Measurements from ENCODE around the gene TBC1D8. TPM values are rescaled to one million over a fixed set of nuclear protein-coding genes. Genes with fewer than 3 reads are reported as not detected.

Gene TBC1D8
- 1.0 TPM for total RNA-seq
- 1 to 10 TPM in 1 of 4 donors, under 1 TPM in 3; 0.48 to 1.1 (median 0.73) TPM for polyA plus RNA-seq

- Histone ChIP-seq H3K27me3 (ENCODE audit: control insufficient read depth, insufficient read depth, low read length) (peaks cover 13% of the 10 kb centered on the region), H3K27ac (ENCODE audit: insufficient read depth, low read length, poor library complexity, severe bottlenecking) (no peak within 1 kb of the TSS), H3K4me3 (ENCODE audit: low read depth, low read length) (peak within 1 kb of the TSS; percentile 67), H3K4me1 (ENCODE audit: control insufficient read depth, insufficient read depth, low read length, poor library complexity, severe bottlenecking) (peaks cover 24% of the 10 kb centered on the region), H3K36me3 (ENCODE audit: control insufficient read depth, insufficient read depth, low read length) (no peaks in the 10 kb centered on the region), H3K9me3 (ENCODE audit: control insufficient read depth in 2 of 2, low read length in 2 of 2) (no peaks in the 10 kb centered on the region)
- H3K4me1 Mint-ChIP-seq, result peaks cover 12 to 32% (median 21%) of the 10 kb centered on the region in 4 donors
- H3K36me3 Mint-ChIP-seq, result no peaks in the 10 kb centered on the region
- ATAC-seq (ENCODE audit: low read depth in 2 of 2) (peak; percentile 68 to 80), DNase-seq (peak; percentile 39 to 55 (median 53))
- no peaks in the 10 kb centered on the region for H3K9me3 Mint-ChIP-seq
- peaks cover 59% of the 10 kb centered on the region for H3K27me3 Mint-ChIP-seq
- peak within 1 kb of the TSS; percentile 84 to 93 (median 88) for H3K4me3 Mint-ChIP-seq
- peak within 1 kb of the TSS in 2 of 3 donors; percentile 75 to 82 for H3K27ac Mint-ChIP-seq
These were observed at the start of gene TBC1D8 for GRCh38 chr2:101151146-101151858. TSS of gene TBC1D8 (minus strand) at chr2:101151382. CDS start at chr2:101151253, 129 bp downstream.

GRCh38 chr2:101200676-101201075 is 49.5 kb upstream of the TBC1D8 start:
- no peak for DNase-seq
- no peak overlapping the region for H3K27ac ChIP-seq (ENCODE audit: insufficient read depth, low read length, poor library complexity, severe bottlenecking)
- no peaks in the 10 kb centered on the region for H3K36me3 Mint-ChIP-seq
- H3K4me1 ChIP-seq (ENCODE audit: control insufficient read depth, insufficient read depth, low read length, poor library complexity, severe bottlenecking), result no peaks in the 10 kb centered on the region
- H3K36me3 ChIP-seq (ENCODE audit: control insufficient read depth, insufficient read depth, low read length), result no peaks in the 10 kb centered on the region
- H3K4me3 ChIP-seq (ENCODE audit: low read depth, low read length), result no peak overlapping the region
- H3K27ac Mint-ChIP-seq, result no peak overlapping the region
- H3K9me3 ChIP-seq (ENCODE audit: control insufficient read depth in 2 of 2, low read length in 2 of 2), result no peaks in the 10 kb centered on the region
- H3K27me3 Mint-ChIP-seq, result peaks cover 7% of the 10 kb centered on the region
- H3K27me3 ChIP-seq (ENCODE audit: control insufficient read depth, insufficient read depth, low read length), result no peaks in the 10 kb centered on the region
- no peak for ATAC-seq (ENCODE audit: low read depth in 2 of 2)
- H3K4me3 Mint-ChIP-seq, result no peak overlapping the region
- peaks cover 5 to 10% (median 8%) of the 10 kb centered on the region in 4 donors for H3K4me1 Mint-ChIP-seq
- H3K9me3 Mint-ChIP-seq, result no peaks in the 10 kb centered on the region

GRCh38 chr2:101199251-101199791 is 48.1 kb upstream of the TBC1D8 start:
- no peaks in the 10 kb centered on the region for H3K4me1 Mint-ChIP-seq
- H3K36me3 Mint-ChIP-seq, result no peaks in the 10 kb centered on the region
- no peaks in the 10 kb centered on the region for H3K9me3 Mint-ChIP-seq
- H3K27ac ChIP-seq (ENCODE audit: insufficient read depth, low read length, poor library complexity, severe bottlenecking), result no peak overlapping the region
- H3K27me3 Mint-ChIP-seq, result peaks cover 7% of the 10 kb centered on the region
- no peaks in the 10 kb centered on the region for H3K36me3 ChIP-seq (ENCODE audit: control insufficient read depth, insufficient read depth, low read length)
- no peaks in the 10 kb centered on the region for H3K4me1 ChIP-seq (ENCODE audit: control insufficient read depth, insufficient read depth, low read length, poor library complexity, severe bottlenecking)
- no peak overlapping the region for H3K27ac Mint-ChIP-seq
- H3K27me3 ChIP-seq (ENCODE audit: control insufficient read depth, insufficient read depth, low read length), result no peaks in the 10 kb centered on the region
- H3K9me3 ChIP-seq (ENCODE audit: control insufficient read depth in 2 of 2, low read length in 2 of 2), result no peaks in the 10 kb centered on the region
- H3K4me3 ChIP-seq (ENCODE audit: low read depth, low read length), result no peak overlapping the region
- no peak overlapping the region for H3K4me3 Mint-ChIP-seq
- DNase-seq (no peak), ATAC-seq (ENCODE audit: low read depth in 2 of 2) (no peak)

- H3K27me3 Mint-ChIP-seq, result peaks cover 7% of the 10 kb centered on the region
- no peaks in the 10 kb centered on the region for H3K4me1 ChIP-seq (ENCODE audit: control insufficient read depth, insufficient read depth, low read length, poor library complexity, severe bottlenecking)
- ATAC-seq (ENCODE audit: low read depth in 2 of 2) (no peak), DNase-seq (no peak)
- no peaks in the 10 kb centered on the region for H3K9me3 ChIP-seq (ENCODE audit: control insufficient read depth in 2 of 2, low read length in 2 of 2)
- no peak overlapping the region for H3K27ac Mint-ChIP-seq
- H3K36me3 Mint-ChIP-seq, result no peaks in the 10 kb centered on the region
- H3K9me3 Mint-ChIP-seq, result no peaks in the 10 kb centered on the region
- no peaks in the 10 kb centered on the region for H3K27me3 ChIP-seq (ENCODE audit: control insufficient read depth, insufficient read depth, low read length)
- no peak overlapping the region for H3K27ac ChIP-seq (ENCODE audit: insufficient read depth, low read length, poor library complexity, severe bottlenecking)
- no peak overlapping the region for H3K4me3 Mint-ChIP-seq
- no peaks in the 10 kb centered on the region for H3K36me3 ChIP-seq (ENCODE audit: control insufficient read depth, insufficient read depth, low read length)
- H3K4me1 Mint-ChIP-seq, result no peaks in the 10 kb centered on the region
- H3K4me3 ChIP-seq (ENCODE audit: low read depth, low read length), result no peak overlapping the region
These were observed 46.6 kb upstream of the TBC1D8 start for GRCh38 chr2:101197814-101198213.

GRCh38 chr2:101197215-101197745 is 46.1 kb upstream of the TBC1D8 start:
- no peaks in the 10 kb centered on the region for H3K36me3 Mint-ChIP-seq
- H3K27me3 Mint-ChIP-seq, result peaks cover 12% of the 10 kb centered on the region
- no peak overlapping the region for H3K27ac ChIP-seq (ENCODE audit: insufficient read depth, low read length, poor library complexity, severe bottlenecking)
- no peaks in the 10 kb centered on the region for H3K36me3 ChIP-seq (ENCODE audit: control insufficient read depth, insufficient read depth, low read length)
- peak in 1 of 3 donors; percentile 14 for DNase-seq
- H3K4me1 Mint-ChIP-seq, result no peaks in the 10 kb centered on the region
- H3K4me1 ChIP-seq (ENCODE audit: control insufficient read depth, insufficient read depth, low read length, poor library complexity, severe bottlenecking), result no peaks in the 10 kb centered on the region
- no peak overlapping the region for H3K4me3 ChIP-seq (ENCODE audit: low read depth, low read length)
- no peaks in the 10 kb centered on the region for H3K27me3 ChIP-seq (ENCODE audit: control insufficient read depth, insufficient read depth, low read length)
- no peaks in the 10 kb centered on the region for H3K9me3 Mint-ChIP-seq
- no peak overlapping the region for H3K27ac Mint-ChIP-seq
- H3K9me3 ChIP-seq (ENCODE audit: control insufficient read depth in 2 of 2, low read length in 2 of 2), result no peaks in the 10 kb centered on the region
- H3K4me3 Mint-ChIP-seq, result no peak overlapping the region
- ATAC-seq (ENCODE audit: low read depth in 2 of 2), result no peak

- Mint-ChIP-seq H3K36me3 (no peaks in the 10 kb centered on the region), H3K9me3 (no peaks in the 10 kb centered on the region), H3K4me1 (peaks cover 0 to 5% (median 0%) of the 10 kb centered on the region in 4 donors), H3K27me3 (peaks cover 10% of the 10 kb centered on the region), H3K4me3 (no peak overlapping the region), H3K27ac (peak overlapping the region in 1 of 3 donors; percentile 64)
- ATAC-seq (ENCODE audit: low read depth in 2 of 2) (no peak), DNase-seq (no peak)
- Histone ChIP-seq H3K4me1 (ENCODE audit: control insufficient read depth, insufficient read depth, low read length, poor library complexity, severe bottlenecking) (no peaks in the 10 kb centered on the region), H3K27me3 (ENCODE audit: control insufficient read depth, insufficient read depth, low read length) (no peaks in the 10 kb centered on the region), H3K27ac (ENCODE audit: insufficient read depth, low read length, poor library complexity, severe bottlenecking) (no peak overlapping the region), H3K4me3 (ENCODE audit: low read depth, low read length) (no peak overlapping the region), H3K9me3 (ENCODE audit: control insufficient read depth in 2 of 2, low read length in 2 of 2) (no peaks in the 10 kb centered on the region), H3K36me3 (ENCODE audit: control insufficient read depth, insufficient read depth, low read length) (no peaks in the 10 kb centered on the region)
These were observed 44.9 kb upstream of the TBC1D8 start for GRCh38 chr2:101195871-101196661.

- H3K36me3 ChIP-seq (ENCODE audit: control insufficient read depth, insufficient read depth, low read length), result no peaks in the 10 kb centered on the region
- H3K4me3 ChIP-seq (ENCODE audit: low read depth, low read length), result no peak overlapping the region
- no peak overlapping the region for H3K4me3 Mint-ChIP-seq
- peaks cover 6% of the 10 kb centered on the region for H3K27me3 Mint-ChIP-seq
- H3K4me1 Mint-ChIP-seq, result peaks cover 0 to 6% (median 0%) of the 10 kb centered on the region in 4 donors
- H3K9me3 Mint-ChIP-seq, result peaks cover 0 to 9% (median 0%) of the 10 kb centered on the region in 7 donors
- no peaks in the 10 kb centered on the region for H3K27me3 ChIP-seq (ENCODE audit: control insufficient read depth, insufficient read depth, low read length)
- DNase-seq, result no peak
- H3K4me1 ChIP-seq (ENCODE audit: control insufficient read depth, insufficient read depth, low read length, poor library complexity, severe bottlenecking), result no peaks in the 10 kb centered on the region
- no peaks in the 10 kb centered on the region for H3K36me3 Mint-ChIP-seq
- H3K9me3 ChIP-seq (ENCODE audit: control insufficient read depth in 2 of 2, low read length in 2 of 2), result peaks cover 3 to 6% of the 10 kb centered on the region in 2 experiments
- H3K27ac ChIP-seq (ENCODE audit: insufficient read depth, low read length, poor library complexity, severe bottlenecking), result no peak overlapping the region
- no peak for ATAC-seq (ENCODE audit: low read depth in 2 of 2)
- peak overlapping the region in 1 of 3 donors; percentile 5 for H3K27ac Mint-ChIP-seq
These were observed 41.9 kb upstream of the TBC1D8 start for GRCh38 chr2:101193033-101193626.

Measured in CD4-positive, CD25-positive, alpha-beta regulatory T cell (primary cell).